Stimulated activated CD4-positive, alpha-beta T cell treated with anti-CD3 and anti-CD28 coated beads, TNF-alpha, amount 100 ng/mL, for 4 hours (primary cell): ENCODE data around the gene SH3TC1.

Experiments used
- DNase-seq, 3 experiments: peaks; one replicate each; pipeline ENCODE4 v3.0.0-alpha.2; 2020; ENCODE audit warnings: low read depth in 3 of 3

SH3TC1 gene

GRCh38 chr4:8261851-8262535, 62.9 kb downstream of the SH3TC1 start:
- no peak for DNase-seq

- DNase-seq: no peak
These were observed 63.7 kb downstream of the SH3TC1 start for GRCh38 chr4:8262637-8263322.

GRCh38 chr4:8263397-8263796, 64.3 kb downstream of the SH3TC1 start:
- DNase-seq: no peak

- no peak for DNase-seq
These were observed 65.0 kb downstream of the SH3TC1 start for GRCh38 chr4:8264106-8264505.

- DNase-seq: no peak
These were observed 66.3 kb downstream of the SH3TC1 start for GRCh38 chr4:8265171-8265929.

GRCh38 chr4:8266088-8266487, 67.0 kb downstream of the SH3TC1 start:
- DNase-seq: no peak

- DNase-seq: no peak
These were observed 67.4 kb downstream of the SH3TC1 start for GRCh38 chr4:8266508-8266907.

GRCh38 chr4:8267077-8267476, 68.0 kb downstream of the SH3TC1 start:
- DNase-seq: no peak

- DNase-seq: no peak
These were observed 69.1 kb downstream of the SH3TC1 start for GRCh38 chr4:8268211-8268610.

- DNase-seq: no peak
These were observed 69.9 kb downstream of the SH3TC1 start for GRCh38 chr4:8268901-8269534.

- DNase-seq: no peak
These were observed 70.7 kb downstream of the SH3TC1 start, which contains the start of gene HTRA3 for GRCh38 chr4:8269535-8270417. HTRA3 (plus strand) TSS chr4:8269754; CDS start chr4:8269969, 215 bp downstream.

- no peak for DNase-seq
These were observed 71.3 kb downstream of the SH3TC1 start for GRCh38 chr4:8270418-8270771.

- DNase-seq: no peak
These were observed 72.1 kb downstream of the SH3TC1 start for GRCh38 chr4:8270912-8271815.

- no peak for DNase-seq
These were observed 72.7 kb downstream of the SH3TC1 start for GRCh38 chr4:8271821-8272220.

- DNase-seq: no peak
These were observed 73.7 kb downstream of the SH3TC1 start for GRCh38 chr4:8272472-8273428.

GRCh38 chr4:8273450-8273849, 74.4 kb downstream of the SH3TC1 start:
- DNase-seq: no peak

- DNase-seq: no peak
These were observed 75.1 kb downstream of the SH3TC1 start for GRCh38 chr4:8274066-8274652.

- no peak for DNase-seq
These were observed 75.9 kb downstream of the SH3TC1 start for GRCh38 chr4:8274765-8275547.
